NB4 (cell line): ENCODE measurements around the gene ECT2.

Source experiments
- CTCF ChIP-seq: IDR thresholded peaks from one replicate; pipeline ENCODE4 v1.5.1; 2012; ENCODE audit warnings: low read depth, low read length
- MAX ChIP-seq: IDR thresholded peaks from 2 replicates; pipeline ENCODE4 v1.6.1; 2011; ENCODE audit warnings: low read depth, low read length
- MYC ChIP-seq: IDR thresholded peaks from 2 replicates; pipeline ENCODE4 v1.6.1; 2011; ENCODE audit warnings: low read depth, low read length
- POLR2A ChIP-seq: IDR thresholded peaks from 2 replicates; pipeline ENCODE4 v1.6.1; 2011; ENCODE audit warnings: mild to moderate bottlenecking; ENCODE audit not compliant: insufficient read length; ENCODE audit errors: extremely low read depth

DNA sequence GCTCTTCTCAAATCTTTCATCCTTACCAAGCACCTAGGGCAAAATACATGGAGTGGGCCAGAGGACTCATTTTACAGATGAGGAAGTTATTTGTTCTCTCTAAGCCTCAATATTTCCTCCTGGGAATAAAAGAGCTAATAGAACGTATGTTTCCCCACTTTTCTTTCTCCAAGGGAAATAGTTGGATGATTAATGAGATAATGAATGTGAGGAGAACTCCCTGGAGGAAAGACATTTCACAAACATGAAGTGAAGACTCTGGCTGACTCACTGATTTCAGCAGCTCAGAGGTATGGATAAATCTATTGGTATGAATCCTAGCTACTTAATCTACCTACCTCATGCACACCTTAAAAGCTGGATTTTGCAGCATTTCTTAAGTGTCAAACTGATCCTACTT is 98.4 kb downstream of the ECT2 start:
- TF ChIP-seq MAX (no peak), CTCF (no peak), MYC (no peak), POLR2A (no peak)
